Trophoblast cell (in vitro differentiated cells and primary cell): ENCODE results near the gene LRRTM4.
"Not testable (repeated sequence)": the region's sequence is repeated elsewhere in the genome, so short reads cannot be mapped to it uniquely, and the experiment has no call there.

Source experiments
- DNase-seq, 2 donors: peaks; one replicate each; pipeline ENCODE4 v3.0.0-alpha.2; 2016
- H2AFZ ChIP-seq: 2 replicates; pipeline ENCODE4 v1.6.1; 2013; ENCODE audit warnings: low read length, moderate library complexity, mild to moderate bottlenecking; ENCODE audit not compliant: insufficient read depth, poor library complexity
- H2AK5ac ChIP-seq: 2 replicates; pipeline ENCODE4 v1.6.1; 2013; ENCODE audit warnings: mild to moderate bottlenecking, low read length
- H2BK120ac ChIP-seq: 2 replicates; pipeline ENCODE4 v1.6.1; 2013; ENCODE audit warnings: low read length, mild to moderate bottlenecking, moderate library complexity; ENCODE audit not compliant: insufficient read depth, poor library complexity
- H2BK12ac ChIP-seq: 2 replicates; pipeline ENCODE4 v1.6.1; 2013; ENCODE audit warnings: mild to moderate bottlenecking, low read length, moderate library complexity
- H2BK5ac ChIP-seq: 2 replicates; pipeline ENCODE4 v1.6.1; 2013; ENCODE audit warnings: low read length, low read depth, moderate library complexity, mild to moderate bottlenecking; ENCODE audit not compliant: poor library complexity
- H3K14ac ChIP-seq: 2 replicates; pipeline ENCODE4 v1.6.1; 2013; ENCODE audit warnings: mild to moderate bottlenecking, low read length
- H3K18ac ChIP-seq: 2 replicates; pipeline ENCODE4 v1.6.1; 2013; ENCODE audit warnings: mild to moderate bottlenecking, low read length
- H3K23ac ChIP-seq: 2 replicates; pipeline ENCODE4 v1.6.1; 2013; ENCODE audit warnings: low read length
- H3K27ac ChIP-seq: 2 replicates; pipeline ENCODE4 v1.5.1; 2013; ENCODE audit warnings: low read depth, mild to moderate bottlenecking, inconsistent platforms, low read length, moderate library complexity
- H3K27me3 ChIP-seq: 2 replicates; pipeline ENCODE4 v1.6.1; 2013; ENCODE audit warnings: inconsistent platforms, mild to moderate bottlenecking, low read length, moderate library complexity; ENCODE audit not compliant: insufficient read depth
- H3K36me3 ChIP-seq, 2 experiments: 1 replicate in 1 of 2; 2 replicates in 1 of 2; pipeline ENCODE4 v1.6.1; 2013; ENCODE audit warnings: low read length in 2 of 2, mild to moderate bottlenecking in 2 of 2, moderate library complexity in 1 of 2; ENCODE audit not compliant: insufficient read depth in 2 of 2, control insufficient read depth in 1 of 2
- H3K4ac ChIP-seq: 2 replicates; pipeline ENCODE4 v1.6.1; 2013; ENCODE audit warnings: low read depth, mild to moderate bottlenecking, low read length, moderate library complexity
- H3K4me1 ChIP-seq, 2 experiments: 1 replicate in 1 of 2; 2 replicates in 1 of 2; pipeline ENCODE4 v1.6.1; 2013; ENCODE audit warnings: low read length in 2 of 2, mild to moderate bottlenecking in 2 of 2, moderate library complexity in 1 of 2; ENCODE audit not compliant: insufficient read depth in 2 of 2, control insufficient read depth in 1 of 2
- H3K4me2 ChIP-seq: 2 replicates; pipeline ENCODE4 v1.6.1; 2013; ENCODE audit warnings: inconsistent platforms, mild to moderate bottlenecking, low read length, moderate library complexity
- H3K4me3 ChIP-seq: 2 replicates; pipeline ENCODE4 v1.5.1; 2013; ENCODE audit warnings: mild to moderate bottlenecking, low read depth, low read length, inconsistent platforms
- H3K79me1 ChIP-seq: one replicate; pipeline ENCODE4 v1.6.1; 2013; ENCODE audit warnings: low read length
- H3K79me2 ChIP-seq: 2 replicates; pipeline ENCODE4 v1.6.1; 2013; ENCODE audit warnings: low read length, mild to moderate bottlenecking; ENCODE audit not compliant: control insufficient read depth, insufficient read depth, poor library complexity
- H3K9ac ChIP-seq: 2 replicates; pipeline ENCODE4 v1.6.1; 2013; ENCODE audit warnings: mild to moderate bottlenecking, low read length
- H3K9me3 ChIP-seq: 2 replicates; pipeline ENCODE4 v1.6.1; 2013; ENCODE audit warnings: low read depth, mild to moderate bottlenecking, control low read depth, inconsistent platforms, low read length; ENCODE audit not compliant: insufficient read depth
- H4K12ac ChIP-seq: 2 replicates; pipeline ENCODE4 v1.6.1; 2013; ENCODE audit warnings: low read depth, mild to moderate bottlenecking, low read length, moderate library complexity
- H4K8ac ChIP-seq: 2 replicates; pipeline ENCODE4 v1.6.1; 2013; ENCODE audit warnings: low read depth, mild to moderate bottlenecking, low read length, moderate library complexity
- H4K91ac ChIP-seq: one replicate; pipeline ENCODE4 v1.6.1; 2013; ENCODE audit warnings: low read depth, mild to moderate bottlenecking, low read length, moderate library complexity
- WGBS: extraction: QIAGEN DNeasy Blood & Tissue Kit; methylation state at CpG from one replicate; pipeline ENCODE4 v1.1.7; 2013; ENCODE audit warnings: missing lambda C conversion rate; ENCODE audit not compliant: insufficient read length, insufficient coverage; ENCODE audit errors: extremely low coverage; 5-methylcytosine and 5-hydroxymethylcytosine counted together

Gene LRRTM4

GRCh38 chr2:77101796-77102452 lies 420.3 kb downstream of the LRRTM4 start:
- peaks cover 2% of the 10 kb centered on the region for H3K79me2 ChIP-seq
- H4K12ac ChIP-seq: peak overlapping the region; percentile 39
- peak overlapping the region; percentile 81 for H4K8ac ChIP-seq
- H3K4me2 ChIP-seq: no peak overlapping the region
- no peak overlapping the region for H3K18ac ChIP-seq
- H3K79me1 ChIP-seq: peaks cover 2% of the 10 kb centered on the region
- no peaks in the 10 kb centered on the region for H3K9me3 ChIP-seq
- peak overlapping the region; percentile 93 for H2BK12ac ChIP-seq
- no peak overlapping the region for H3K23ac ChIP-seq
- H3K14ac ChIP-seq: peak overlapping the region; percentile 75
- WGBS: no CpG with 5 or more reads among the region's 8 CpGs
- H2AK5ac ChIP-seq: peak overlapping the region; percentile 66
- H4K91ac ChIP-seq: peak overlapping the region; percentile 71
- no peak overlapping the region for H3K4me3 ChIP-seq
- peak overlapping the region; percentile 58 for H2AFZ ChIP-seq
- no peaks in the 10 kb centered on the region for H3K36me3 ChIP-seq
- H3K27ac ChIP-seq: no peak overlapping the region
- peaks cover 2 to 6% of the 10 kb centered on the region in 2 experiments for H3K4me1 ChIP-seq
- H3K4ac ChIP-seq: no peak overlapping the region
- no peak overlapping the region for H3K9ac ChIP-seq
- H2BK120ac ChIP-seq: peak overlapping the region; percentile 29
- DNase-seq: no peak
- H3K27me3 ChIP-seq: no peaks in the 10 kb centered on the region
- H2BK5ac ChIP-seq: peak overlapping the region; percentile 53

DNA sequence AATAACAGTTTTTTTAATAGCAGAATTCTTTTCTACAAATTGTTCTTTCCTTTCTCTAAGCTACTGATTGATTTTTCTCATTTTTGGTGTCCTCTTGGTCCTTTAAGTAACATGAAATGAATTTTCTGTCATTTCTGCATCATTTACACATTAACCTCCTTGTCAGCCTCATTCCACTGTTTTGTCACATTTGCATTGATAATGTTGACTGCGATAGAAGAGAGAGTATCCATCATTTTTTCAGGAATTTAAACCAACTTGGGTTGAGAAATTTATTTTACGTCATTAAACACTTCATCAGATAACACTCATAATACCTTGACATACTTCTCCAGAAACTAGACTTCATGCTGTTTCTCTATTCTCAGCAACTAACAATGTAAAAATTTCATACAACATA lies 422.2 kb downstream of the LRRTM4 start:
- H3K4me2 ChIP-seq: no peak overlapping the region
- no peak overlapping the region for H3K4me3 ChIP-seq
- no peak for DNase-seq
- no peak overlapping the region for H3K27ac ChIP-seq
- no peak overlapping the region for H2AK5ac ChIP-seq
- no peaks in the 10 kb centered on the region for H3K9me3 ChIP-seq
- peaks cover 2% of the 10 kb centered on the region for H3K79me2 ChIP-seq
- WGBS: no CpG with 5 or more reads among the region's 2 CpGs
- no peak overlapping the region for H2BK12ac ChIP-seq
- no peak overlapping the region for H3K14ac ChIP-seq
- no peak overlapping the region for H2AFZ ChIP-seq
- no peak overlapping the region for H4K91ac ChIP-seq
- H4K8ac ChIP-seq: no peak overlapping the region
- H2BK120ac ChIP-seq: no peak overlapping the region
- H3K79me1 ChIP-seq: peaks cover 2% of the 10 kb centered on the region
- H3K4me1 ChIP-seq: peaks cover 2 to 6% of the 10 kb centered on the region in 2 experiments
- no peaks in the 10 kb centered on the region for H3K27me3 ChIP-seq
- no peak overlapping the region for H3K9ac ChIP-seq
- no peak overlapping the region for H2BK5ac ChIP-seq
- H3K4ac ChIP-seq: no peak overlapping the region
- no peak overlapping the region for H4K12ac ChIP-seq
- no peak overlapping the region for H3K18ac ChIP-seq
- H3K23ac ChIP-seq: no peak overlapping the region
- H3K36me3 ChIP-seq: no peaks in the 10 kb centered on the region

- not testable (repeated sequence) for H3K9me3 ChIP-seq, H4K8ac ChIP-seq, H3K18ac ChIP-seq, H3K4me1 ChIP-seq, H3K27ac ChIP-seq, H3K36me3 ChIP-seq, H3K9ac ChIP-seq, H3K4me3 ChIP-seq, H3K79me2 ChIP-seq, H3K4ac ChIP-seq, H3K27me3 ChIP-seq, H2AFZ ChIP-seq, H3K4me2 ChIP-seq, DNase-seq, H3K14ac ChIP-seq, H2BK5ac ChIP-seq, H2AK5ac ChIP-seq, H2BK12ac ChIP-seq, H3K23ac ChIP-seq, H3K79me1 ChIP-seq, H4K91ac ChIP-seq, H2BK120ac ChIP-seq, H4K12ac ChIP-seq
- no CpG with 5 or more reads among the region's 8 CpGs for WGBS
Measured at GRCh38 chr2:77095525-77095924, 426.7 kb downstream of the LRRTM4 start.

- H3K4me3 ChIP-seq: no peak overlapping the region
- no peak overlapping the region for H3K9ac ChIP-seq
- no peak overlapping the region for H3K14ac ChIP-seq
- H3K79me2 ChIP-seq: no peaks in the 10 kb centered on the region
- DNase-seq: no peak
- H3K27ac ChIP-seq: no peak overlapping the region
- no peak overlapping the region for H2BK5ac ChIP-seq
- H2AFZ ChIP-seq: no peak overlapping the region
- no peak overlapping the region for H2BK12ac ChIP-seq
- H3K4ac ChIP-seq: no peak overlapping the region
- no peak overlapping the region for H4K91ac ChIP-seq
- no peak overlapping the region for H4K8ac ChIP-seq
- no peaks in the 10 kb centered on the region for H3K79me1 ChIP-seq
- H3K27me3 ChIP-seq: no peaks in the 10 kb centered on the region
- no peak overlapping the region for H3K23ac ChIP-seq
- no CpG with 5 or more reads among the region's 1 CpG for WGBS
- no peak overlapping the region for H3K18ac ChIP-seq
- H3K36me3 ChIP-seq: no peaks in the 10 kb centered on the region
- H2BK120ac ChIP-seq: no peak overlapping the region
- H3K9me3 ChIP-seq: no peaks in the 10 kb centered on the region
- no peaks in the 10 kb centered on the region for H3K4me1 ChIP-seq
- H3K4me2 ChIP-seq: no peak overlapping the region
- no peak overlapping the region for H2AK5ac ChIP-seq
- H4K12ac ChIP-seq: no peak overlapping the region
Measured at GRCh38 chr2:77095096-77095495, 427.1 kb downstream of the LRRTM4 start.
